ENCODE results near the gene CCNL1.

The CCNL1 gene

DNA sequence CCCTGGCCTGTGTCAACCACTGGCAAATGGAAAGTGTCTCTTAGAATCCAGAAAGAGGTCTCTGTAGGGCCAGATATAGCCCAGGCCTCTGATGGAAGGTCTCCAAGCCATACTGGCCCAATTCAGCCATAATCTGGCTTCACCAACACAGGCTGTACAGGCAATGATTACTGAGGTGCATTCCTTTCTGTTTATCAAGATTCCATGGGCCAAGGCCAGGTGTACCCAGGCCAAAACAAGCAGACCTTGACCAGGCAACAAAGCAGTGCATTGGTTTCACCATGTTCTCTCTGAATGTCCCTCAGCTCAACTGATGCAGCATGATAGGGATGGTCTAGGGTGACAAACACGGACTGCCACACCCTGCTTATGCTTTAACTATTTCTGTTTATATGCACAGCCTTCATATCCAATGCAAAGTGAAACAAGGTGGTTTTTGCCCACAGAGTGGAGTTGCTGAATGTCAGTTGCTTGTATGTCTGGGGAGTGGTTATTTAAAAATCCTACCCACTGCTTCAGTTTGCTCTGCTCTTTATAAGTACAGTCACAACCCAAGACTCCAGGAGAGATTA lies 25.2 kb downstream of the CCNL1 start:
- TF ChIP-seq ZNF8 (CRISPR knock-in tag; IDR thresholded peaks at IDR 0.05), result no peak
- no peak for TF ChIP-seq RARB (CRISPR knock-in tag; IDR thresholded peaks at IDR 0.05)
- TF ChIP-seq SNAI2 (CRISPR knock-in tag; IDR thresholded peaks at IDR 0.05), result no peak
- no peak for ATAC-seq

DNA sequence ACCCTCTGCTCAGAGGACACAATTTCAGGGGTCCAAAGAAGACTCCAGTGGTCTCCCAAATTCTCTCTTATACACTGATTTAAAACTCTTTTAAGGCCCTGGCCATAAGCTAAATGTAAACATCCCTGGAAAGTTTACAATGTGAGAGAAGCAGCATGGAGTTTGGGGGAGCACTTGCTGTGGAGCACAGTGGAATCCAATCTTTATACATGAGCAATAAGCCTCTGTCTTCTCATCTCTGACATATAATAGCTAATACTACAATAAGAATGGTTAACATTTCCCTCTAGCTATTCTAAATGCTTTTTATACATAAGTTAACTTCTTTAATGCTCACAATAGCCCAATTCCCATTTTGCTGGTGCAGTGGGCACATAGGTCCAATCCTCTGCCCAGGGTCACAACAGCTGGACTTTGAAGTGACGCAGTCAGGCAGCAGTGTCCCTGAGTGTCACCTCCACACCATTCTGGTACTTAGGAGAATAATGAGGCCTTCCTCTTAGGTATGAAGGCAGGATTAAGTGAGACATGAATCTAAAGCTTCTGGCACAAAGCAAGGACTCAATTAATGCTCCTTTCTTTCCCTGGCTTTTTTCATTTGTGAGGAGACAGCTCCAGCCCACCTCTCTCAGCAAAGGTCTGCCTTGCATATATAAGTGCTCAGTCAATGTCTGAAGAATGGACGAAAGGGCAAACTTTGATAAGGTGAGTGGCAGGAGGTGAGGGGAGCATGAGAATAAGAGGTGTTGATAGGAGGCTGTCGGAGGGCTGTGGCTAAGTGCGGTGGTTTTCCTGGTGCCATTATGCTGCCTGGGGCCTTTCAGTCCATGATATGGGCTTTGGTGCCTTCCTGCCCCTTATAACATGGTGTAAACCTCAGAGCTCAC lies 26.3 kb downstream of the CCNL1 start:
- no peak for TF ChIP-seq ZFP30 (CRISPR knock-in tag; IDR thresholded peaks at IDR 0.05)
- TF ChIP-seq, protein P1, sequence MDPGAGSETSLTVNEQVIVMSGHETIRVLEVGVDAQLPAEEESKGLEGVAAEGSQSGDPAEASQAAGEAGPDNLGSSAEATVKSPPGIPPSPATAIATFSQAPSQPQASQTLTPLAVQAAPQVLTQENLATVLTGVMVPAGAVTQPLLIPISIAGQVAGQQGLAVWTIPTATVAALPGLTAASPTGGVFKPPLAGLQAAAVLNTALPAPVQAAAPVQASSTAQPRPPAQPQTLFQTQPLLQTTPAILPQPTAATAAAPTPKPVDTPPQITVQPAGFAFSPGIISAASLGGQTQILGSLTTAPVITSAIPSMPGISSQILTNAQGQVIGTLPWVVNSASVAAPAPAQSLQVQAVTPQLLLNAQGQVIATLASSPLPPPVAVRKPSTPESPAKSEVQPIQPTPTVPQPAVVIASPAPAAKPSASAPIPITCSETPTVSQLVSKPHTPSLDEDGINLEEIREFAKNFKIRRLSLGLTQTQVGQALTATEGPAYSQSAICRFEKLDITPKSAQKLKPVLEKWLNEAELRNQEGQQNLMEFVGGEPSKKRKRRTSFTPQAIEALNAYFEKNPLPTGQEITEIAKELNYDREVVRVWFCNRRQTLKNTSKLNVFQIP (CRISPR knock-in tag; IDR thresholded peaks at IDR 0.05; ENCODE audit: borderline replicate concordance, low read depth), result no peak
- TF ChIP-seq ARNTL (CRISPR knock-in tag; IDR thresholded peaks at IDR 0.05; ENCODE audit: borderline replicate concordance, low read depth), result no peak
- TF ChIP-seq OSR1 (CRISPR knock-in tag; IDR thresholded peaks at IDR 0.05), result no peak
- no peak for TF ChIP-seq SNAI2 (CRISPR knock-in tag; IDR thresholded peaks at IDR 0.05)
- no peak for TF ChIP-seq ISL1 (CRISPR knock-in tag; IDR thresholded peaks at IDR 0.05)
- no peak for ATAC-seq

DNA sequence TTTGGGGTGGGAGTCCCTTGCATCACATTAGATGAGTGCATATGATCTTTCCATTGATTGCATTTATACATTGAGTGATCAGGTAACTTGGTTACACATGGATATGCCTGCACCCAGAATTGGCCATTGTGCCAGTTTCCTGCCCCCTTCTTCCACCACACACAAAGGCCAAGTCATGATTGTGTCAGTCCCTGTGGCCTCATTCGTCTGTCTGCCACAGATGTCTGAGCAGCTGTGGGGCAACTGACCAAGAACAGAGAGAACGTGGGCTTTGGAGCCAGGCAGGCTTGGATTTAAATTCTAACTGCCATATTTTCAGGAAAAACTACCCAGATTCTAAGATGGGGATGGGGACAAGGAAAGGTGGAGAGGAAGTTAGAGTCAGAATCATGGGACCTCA lies 27.0 kb downstream of the CCNL1 start:
- no peak for ATAC-seq
- TF ChIP-seq ESRRG (CRISPR knock-in tag; IDR thresholded peaks at IDR 0.05) (no peak), ZC3H10 (CRISPR knock-in tag; IDR thresholded peaks at IDR 0.05) (no peak), RARB (CRISPR knock-in tag; IDR thresholded peaks at IDR 0.05) (no peak), PPARA (CRISPR knock-in tag; IDR thresholded peaks at IDR 0.05; ENCODE audit: borderline replicate concordance) (no peak), GLIS3 (CRISPR knock-in tag; IDR thresholded peaks at IDR 0.05) (no peak), ZFP30 (CRISPR knock-in tag; IDR thresholded peaks at IDR 0.05) (no peak), SNAI2 (CRISPR knock-in tag; IDR thresholded peaks at IDR 0.05) (no peak), OSR1 (CRISPR knock-in tag; IDR thresholded peaks at IDR 0.05) (no peak), CSDC2 (CRISPR knock-in tag; IDR thresholded peaks at IDR 0.05) (no peak), TCF4 (CRISPR knock-in tag; IDR thresholded peaks at IDR 0.05; ENCODE audit: borderline replicate concordance) (no peak)
- TF ChIP-seq, protein P2, sequence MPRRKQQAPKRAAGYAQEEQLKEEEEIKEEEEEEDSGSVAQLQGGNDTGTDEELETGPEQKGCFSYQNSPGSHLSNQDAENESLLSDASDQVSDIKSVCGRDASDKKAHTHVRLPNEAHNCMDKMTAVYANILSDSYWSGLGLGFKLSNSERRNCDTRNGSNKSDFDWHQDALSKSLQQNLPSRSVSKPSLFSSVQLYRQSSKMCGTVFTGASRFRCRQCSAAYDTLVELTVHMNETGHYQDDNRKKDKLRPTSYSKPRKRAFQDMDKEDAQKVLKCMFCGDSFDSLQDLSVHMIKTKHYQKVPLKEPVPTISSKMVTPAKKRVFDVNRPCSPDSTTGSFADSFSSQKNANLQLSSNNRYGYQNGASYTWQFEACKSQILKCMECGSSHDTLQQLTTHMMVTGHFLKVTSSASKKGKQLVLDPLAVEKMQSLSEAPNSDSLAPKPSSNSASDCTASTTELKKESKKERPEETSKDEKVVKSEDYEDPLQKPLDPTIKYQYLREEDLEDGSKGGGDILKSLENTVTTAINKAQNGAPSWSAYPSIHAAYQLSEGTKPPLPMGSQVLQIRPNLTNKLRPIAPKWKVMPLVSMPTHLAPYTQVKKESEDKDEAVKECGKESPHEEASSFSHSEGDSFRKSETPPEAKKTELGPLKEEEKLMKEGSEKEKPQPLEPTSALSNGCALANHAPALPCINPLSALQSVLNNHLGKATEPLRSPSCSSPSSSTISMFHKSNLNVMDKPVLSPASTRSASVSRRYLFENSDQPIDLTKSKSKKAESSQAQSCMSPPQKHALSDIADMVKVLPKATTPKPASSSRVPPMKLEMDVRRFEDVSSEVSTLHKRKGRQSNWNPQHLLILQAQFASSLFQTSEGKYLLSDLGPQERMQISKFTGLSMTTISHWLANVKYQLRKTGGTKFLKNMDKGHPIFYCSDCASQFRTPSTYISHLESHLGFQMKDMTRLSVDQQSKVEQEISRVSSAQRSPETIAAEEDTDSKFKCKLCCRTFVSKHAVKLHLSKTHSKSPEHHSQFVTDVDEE (CRISPR knock-in tag; IDR thresholded peaks at IDR 0.05), result no peak
- TF ChIP-seq, protein P3, sequence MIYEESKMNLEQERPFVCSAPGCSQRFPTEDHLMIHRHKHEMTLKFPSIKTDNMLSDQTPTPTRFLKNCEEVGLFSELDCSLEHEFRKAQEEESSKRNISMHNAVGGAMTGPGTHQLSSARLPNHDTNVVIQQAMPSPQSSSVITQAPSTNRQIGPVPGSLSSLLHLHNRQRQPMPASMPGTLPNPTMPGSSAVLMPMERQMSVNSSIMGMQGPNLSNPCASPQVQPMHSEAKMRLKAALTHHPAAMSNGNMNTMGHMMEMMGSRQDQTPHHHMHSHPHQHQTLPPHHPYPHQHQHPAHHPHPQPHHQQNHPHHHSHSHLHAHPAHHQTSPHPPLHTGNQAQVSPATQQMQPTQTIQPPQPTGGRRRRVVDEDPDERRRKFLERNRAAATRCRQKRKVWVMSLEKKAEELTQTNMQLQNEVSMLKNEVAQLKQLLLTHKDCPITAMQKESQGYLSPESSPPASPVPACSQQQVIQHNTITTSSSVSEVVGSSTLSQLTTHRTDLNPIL (CRISPR knock-in tag; IDR thresholded peaks at IDR 0.05; ENCODE audit: low read depth), result no peak
- TF ChIP-seq, protein P4, sequence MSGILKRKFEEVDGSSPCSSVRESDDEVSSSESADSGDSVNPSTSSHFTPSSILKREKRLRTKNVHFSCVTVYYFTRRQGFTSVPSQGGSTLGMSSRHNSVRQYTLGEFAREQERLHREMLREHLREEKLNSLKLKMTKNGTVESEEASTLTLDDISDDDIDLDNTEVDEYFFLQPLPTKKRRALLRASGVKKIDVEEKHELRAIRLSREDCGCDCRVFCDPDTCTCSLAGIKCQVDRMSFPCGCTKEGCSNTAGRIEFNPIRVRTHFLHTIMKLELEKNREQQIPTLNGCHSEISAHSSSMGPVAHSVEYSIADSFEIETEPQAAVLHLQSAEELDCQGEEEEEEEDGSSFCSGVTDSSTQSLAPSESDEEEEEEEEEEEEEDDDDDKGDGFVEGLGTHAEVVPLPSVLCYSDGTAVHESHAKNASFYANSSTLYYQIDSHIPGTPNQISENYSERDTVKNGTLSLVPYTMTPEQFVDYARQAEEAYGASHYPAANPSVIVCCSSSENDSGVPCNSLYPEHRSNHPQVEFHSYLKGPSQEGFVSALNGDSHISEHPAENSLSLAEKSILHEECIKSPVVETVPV (CRISPR knock-in tag; IDR thresholded peaks at IDR 0.05), result no peak
- TF ChIP-seq, protein P5, sequence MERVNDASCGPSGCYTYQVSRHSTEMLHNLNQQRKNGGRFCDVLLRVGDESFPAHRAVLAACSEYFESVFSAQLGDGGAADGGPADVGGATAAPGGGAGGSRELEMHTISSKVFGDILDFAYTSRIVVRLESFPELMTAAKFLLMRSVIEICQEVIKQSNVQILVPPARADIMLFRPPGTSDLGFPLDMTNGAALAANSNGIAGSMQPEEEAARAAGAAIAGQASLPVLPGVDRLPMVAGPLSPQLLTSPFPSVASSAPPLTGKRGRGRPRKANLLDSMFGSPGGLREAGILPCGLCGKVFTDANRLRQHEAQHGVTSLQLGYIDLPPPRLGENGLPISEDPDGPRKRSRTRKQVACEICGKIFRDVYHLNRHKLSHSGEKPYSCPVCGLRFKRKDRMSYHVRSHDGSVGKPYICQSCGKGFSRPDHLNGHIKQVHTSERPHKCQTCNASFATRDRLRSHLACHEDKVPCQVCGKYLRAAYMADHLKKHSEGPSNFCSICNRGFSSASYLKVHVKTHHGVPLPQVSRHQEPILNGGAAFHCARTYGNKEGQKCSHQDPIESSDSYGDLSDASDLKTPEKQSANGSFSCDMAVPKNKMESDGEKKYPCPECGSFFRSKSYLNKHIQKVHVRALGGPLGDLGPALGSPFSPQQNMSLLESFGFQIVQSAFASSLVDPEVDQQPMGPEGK (CRISPR knock-in tag; IDR thresholded peaks at IDR 0.05; ENCODE audit: borderline replicate concordance), result no peak
